Measurements from ENCODE around the gene RNF43.
A peak's percentile ranks its signal among the peaks of the same experiment; 100 is the strongest.

Gene RNF43

DNA sequence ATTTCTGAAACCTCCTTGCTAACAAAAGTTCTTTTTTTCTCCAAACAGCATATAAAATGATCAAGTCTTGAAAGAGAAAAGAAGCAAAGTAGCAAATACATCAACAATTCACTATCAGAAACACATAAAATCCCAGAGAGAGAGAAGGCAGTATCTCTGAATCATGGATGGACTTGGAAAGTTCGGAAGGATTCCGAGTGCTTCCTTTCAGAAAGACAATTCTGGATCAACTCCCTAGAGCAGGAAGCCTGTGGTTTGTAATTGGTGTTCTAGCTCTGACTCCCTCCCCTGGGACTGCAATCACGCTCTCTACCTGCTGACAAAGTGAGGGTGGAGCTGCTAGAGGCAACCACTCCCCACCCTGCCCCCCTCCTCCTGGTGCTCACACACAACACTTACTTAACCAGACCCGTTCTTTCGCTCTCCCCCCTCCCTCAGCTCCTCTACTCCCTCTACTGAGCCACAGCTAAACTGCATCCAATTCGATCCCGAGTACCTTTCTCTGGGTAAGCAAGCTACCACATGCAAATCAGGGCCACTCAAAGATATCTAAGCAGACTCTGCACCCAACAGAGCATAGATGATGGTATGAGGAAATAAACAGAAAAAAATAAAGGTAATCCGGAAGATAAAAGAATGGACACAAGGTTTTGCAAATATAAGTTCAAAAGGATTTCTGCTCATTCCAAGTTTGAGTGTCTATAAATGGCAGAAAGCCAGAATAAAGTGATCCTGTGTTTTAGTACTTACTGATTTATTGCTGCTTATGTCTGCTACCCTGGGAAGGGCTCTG is at the start of gene RNF43:
TSS of gene RNF43 (minus strand) at position 235 of the 793 bp plus-strand sequence. CDS start 1,957 bp downstream, outside the sequence.
- DNase-seq, result peak; percentile 93

- DNase-seq, result no peak
Measured at GRCh38 chr17:58455491-58455890, 38.2 kb upstream of the RNF43 start.

DNA sequence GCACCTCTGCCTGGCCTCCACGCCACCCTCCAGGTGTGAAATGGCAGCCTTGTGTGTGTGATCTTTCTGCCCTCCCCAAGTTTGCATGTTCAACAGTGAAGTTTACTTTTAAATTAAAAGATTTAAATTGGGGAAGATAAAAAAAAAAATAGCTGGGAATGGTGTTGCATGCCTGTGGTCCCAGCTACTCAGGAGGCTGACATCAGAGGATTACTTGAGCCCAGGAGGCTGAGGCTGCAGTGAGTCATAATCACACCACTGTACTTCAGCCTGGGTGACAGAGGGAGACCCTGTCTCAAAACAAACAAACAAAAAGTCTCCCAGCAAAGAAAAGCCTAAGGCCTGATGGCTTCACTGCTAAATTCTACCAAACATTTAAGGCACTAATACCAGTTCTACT is 35.4 kb upstream of the RNF43 start:
- no peak for DNase-seq

DNA sequence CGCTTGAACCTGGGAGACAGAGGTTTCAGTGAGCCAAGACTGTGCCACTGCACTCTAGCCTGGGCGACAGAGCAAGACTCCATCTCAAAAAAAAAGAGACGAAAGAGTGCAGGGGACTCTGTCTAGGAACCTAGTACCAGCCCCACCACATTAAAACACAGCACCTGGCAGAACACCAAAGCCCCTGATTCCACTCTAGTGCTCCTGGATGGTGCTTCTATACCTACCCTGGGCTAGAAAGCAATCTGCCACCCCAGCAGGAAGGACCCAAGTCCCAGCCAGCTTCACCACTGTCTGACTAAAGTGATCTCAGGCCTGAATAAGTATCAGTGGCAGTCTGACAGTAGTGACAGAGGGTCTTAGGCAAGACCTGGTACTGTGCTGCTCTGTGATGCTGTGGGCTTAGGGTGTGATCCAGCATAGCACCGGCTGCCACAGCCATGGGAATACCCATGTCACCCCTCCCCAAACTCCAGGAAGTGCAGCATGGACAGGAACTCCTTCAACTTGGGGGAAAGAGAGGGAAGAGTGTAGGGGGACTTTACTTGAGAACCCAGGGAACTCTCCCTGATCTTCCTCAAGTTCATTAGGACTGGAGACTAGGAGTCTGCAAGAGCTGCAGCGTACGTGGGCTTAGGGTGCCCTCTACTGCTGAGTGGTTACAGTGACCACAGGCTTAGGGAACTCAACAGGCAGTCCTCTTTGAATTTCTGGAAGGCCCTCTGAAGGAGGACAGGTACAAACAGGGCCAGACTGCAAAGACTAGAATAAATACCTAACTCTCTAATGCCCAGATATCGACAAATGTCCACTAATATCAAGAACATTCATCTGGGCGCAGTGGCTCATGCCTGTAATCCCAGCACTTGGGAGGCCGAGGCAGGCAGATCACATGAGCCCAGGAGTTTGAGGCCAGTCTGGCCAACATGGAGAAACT is 30.0 kb upstream of the RNF43 start:
- peak; percentile 82 for DNase-seq

DNA sequence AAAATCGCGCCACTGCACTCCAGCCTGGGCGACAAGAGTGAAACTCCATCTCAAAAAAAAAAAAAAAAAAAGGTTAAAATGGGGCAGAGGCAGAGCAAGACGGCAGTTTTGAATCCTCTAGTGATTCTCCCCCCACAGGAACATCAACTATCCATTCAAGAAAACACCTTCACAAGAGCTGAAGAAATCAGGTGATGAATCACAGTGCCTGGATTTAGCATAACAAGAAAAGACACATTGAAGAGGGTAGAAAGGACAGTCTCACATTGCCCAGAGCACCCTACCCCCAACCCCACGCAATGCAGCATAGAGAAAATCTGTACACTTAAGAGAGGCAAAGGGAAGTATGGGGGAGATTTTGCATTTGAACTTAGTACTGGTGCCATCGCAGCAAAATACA is 28.8 kb upstream of the RNF43 start:
- DNase-seq, result no peak

GRCh38 chr17:58436805-58437239 is 19.5 kb upstream of the RNF43 start:
- no peak for DNase-seq

DNA sequence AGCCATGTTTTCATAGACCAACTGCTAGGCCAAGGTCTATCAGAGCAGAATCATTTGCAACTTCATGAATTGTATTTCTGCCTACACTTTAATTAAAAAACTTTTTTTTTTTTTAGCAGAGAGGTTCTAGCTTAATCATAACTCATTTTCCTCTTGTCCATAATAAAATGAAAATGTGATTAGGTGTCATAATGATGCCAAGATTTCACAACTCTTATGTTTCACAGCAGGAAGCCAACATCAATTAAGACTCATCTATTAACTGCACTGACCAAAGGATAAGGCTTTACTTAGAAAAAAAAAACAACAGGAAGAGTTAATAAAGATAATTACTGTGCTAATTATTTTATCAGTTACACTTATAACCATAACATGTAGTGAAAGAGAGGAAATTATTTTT is 18.9 kb upstream of the RNF43 start:
- DNase-seq, result no peak

- no peak for DNase-seq
Measured at GRCh38 chr17:58432806-58433573, 15.7 kb upstream of the RNF43 start.

GRCh38 chr17:58427807-58428206 is 10.5 kb upstream of the RNF43 start:
- no peak for DNase-seq

GRCh38 chr17:58421711-58422110 is 4.4 kb upstream of the RNF43 start:
- DNase-seq, result no peak

DNA sequence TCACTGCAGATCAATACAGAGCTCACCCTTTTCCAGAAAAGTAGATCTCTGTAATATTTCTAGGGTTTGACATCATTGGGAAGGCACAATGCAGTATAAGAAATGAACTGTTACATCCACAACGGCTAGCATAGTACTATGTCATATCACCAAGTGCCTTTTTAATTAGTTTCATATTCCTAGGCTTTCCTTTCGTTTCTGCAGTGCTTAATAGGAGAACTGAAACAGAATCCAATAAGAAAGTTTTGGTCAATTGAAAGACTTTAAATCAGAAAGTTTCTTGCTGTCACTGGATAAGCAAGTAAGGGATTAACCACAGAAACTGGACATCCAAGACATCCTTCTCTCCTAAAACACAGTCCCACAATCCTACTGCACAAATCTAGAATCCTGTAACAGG is 3.5 kb upstream of the RNF43 start:
- DNase-seq, result no peak

DNA sequence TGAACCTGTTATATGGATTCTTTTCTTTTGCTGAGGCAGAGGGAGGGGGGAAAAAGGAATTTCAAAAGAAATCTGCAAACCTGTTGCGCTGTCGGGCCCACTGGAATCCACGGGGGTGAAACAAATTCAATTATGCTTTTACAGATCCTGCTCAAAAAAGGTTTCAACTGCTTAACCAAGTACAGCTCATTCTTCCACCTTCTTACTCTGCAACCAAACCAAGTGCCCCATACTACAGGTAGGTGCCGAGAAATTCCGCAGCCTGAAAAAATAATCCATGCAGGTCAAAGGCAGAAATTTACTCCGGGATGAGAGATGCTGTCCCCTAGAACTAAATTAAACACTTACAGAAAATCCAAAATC is 416 bp downstream of the RNF43 start:
- no peak for DNase-seq

DNA sequence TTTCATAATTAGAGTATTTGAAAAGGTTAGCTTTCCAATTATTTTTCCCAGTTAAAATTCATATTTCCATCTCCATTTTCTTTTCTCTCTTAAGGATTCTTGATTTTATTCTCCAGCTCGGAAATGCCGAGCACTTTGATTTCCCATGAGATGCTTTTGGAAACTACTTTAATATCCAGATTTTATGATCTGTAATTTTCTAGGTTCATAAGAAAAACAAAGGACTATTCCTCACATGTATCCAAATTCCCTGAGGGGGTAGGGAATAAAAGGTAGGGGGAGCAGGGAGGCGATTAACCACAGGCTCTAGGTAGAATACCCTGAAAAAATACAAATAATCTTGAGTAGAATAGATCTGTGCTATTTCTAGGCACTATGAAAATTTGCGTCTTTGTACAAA is 938 bp downstream of the RNF43 start:
- DNase-seq, result no peak

- DNase-seq, result no peak
Measured at GRCh38 chr17:58415371-58416055, 1.8 kb downstream of the RNF43 start.

- DNase-seq, result no peak
Measured at GRCh38 chr17:58414596-58414997, 2.7 kb downstream of the RNF43 start.

DNA sequence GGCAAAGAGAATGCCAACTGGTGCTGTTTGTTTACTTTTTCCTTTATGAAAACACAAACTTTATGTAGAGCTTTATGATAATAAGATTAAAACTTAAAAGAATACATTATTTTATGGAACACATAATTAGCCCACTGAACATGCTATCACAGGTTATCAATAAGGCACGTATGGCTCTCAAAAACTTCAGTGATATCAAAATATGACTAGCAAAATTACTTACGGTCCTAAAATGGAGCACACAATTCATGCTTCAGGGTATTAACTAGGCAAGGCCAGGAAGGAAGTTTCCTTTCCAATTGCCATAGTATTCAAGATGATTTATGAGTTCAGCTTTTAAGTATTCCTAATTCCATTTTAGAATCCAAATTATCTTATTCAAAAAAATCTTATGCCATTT is 3.6 kb downstream of the RNF43 start:
- no peak for DNase-seq

DNA sequence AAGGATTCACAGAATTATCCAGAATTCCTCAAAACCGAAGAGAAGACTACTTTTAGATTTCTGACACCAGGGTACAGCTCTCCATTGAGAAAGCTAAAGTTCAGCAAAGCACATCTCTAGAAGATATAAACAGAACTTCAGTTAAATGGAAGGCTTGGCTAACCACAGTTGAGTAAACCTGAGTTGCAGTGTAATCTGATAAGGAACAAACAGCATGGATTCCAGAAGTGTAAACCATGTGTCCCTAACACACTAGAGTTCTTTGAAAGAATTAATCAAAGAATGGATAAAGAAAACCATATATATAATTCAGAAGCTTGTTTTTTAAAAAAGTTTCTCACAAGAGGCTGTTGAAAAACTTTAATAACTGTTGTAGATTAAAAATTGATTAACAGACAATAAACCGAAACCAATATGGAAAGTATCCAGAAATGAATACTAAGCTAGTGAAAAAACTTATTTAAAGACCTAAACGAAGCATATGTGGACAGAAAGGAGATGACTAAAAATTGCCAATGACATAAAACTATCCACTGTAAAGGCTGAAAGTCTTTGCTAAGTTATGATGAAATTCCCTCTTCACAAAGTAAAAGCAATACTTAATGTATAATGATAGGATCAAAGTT is 4.3 kb downstream of the RNF43 start:
- DNase-seq, result no peak

- DNase-seq, result no peak
Measured at GRCh38 chr17:58412064-58412703, 5.2 kb downstream of the RNF43 start.

DNA sequence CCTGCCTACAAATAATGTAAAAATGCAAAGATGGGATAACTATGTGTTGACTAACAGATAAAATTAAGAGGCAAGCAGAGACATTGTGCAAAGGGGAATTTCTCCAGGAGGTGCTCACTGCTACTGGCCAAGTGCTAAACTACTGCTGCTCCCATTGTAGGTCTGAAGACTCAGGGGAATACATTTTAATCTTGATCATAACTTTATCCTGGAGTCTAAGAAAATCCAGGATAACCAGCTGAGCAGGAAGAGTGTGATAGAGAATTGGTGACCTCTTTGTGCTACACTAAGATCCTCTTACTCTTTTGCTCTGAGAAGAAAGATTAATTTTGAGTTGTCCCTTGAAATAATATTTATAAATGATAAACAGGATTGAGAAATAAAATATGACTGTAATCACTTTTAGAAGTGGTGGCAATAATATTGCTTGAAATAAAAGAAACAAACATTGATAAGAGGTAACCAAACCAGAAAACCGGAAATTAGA is 5.9 kb downstream of the RNF43 start:
- DNase-seq, result no peak

DNA sequence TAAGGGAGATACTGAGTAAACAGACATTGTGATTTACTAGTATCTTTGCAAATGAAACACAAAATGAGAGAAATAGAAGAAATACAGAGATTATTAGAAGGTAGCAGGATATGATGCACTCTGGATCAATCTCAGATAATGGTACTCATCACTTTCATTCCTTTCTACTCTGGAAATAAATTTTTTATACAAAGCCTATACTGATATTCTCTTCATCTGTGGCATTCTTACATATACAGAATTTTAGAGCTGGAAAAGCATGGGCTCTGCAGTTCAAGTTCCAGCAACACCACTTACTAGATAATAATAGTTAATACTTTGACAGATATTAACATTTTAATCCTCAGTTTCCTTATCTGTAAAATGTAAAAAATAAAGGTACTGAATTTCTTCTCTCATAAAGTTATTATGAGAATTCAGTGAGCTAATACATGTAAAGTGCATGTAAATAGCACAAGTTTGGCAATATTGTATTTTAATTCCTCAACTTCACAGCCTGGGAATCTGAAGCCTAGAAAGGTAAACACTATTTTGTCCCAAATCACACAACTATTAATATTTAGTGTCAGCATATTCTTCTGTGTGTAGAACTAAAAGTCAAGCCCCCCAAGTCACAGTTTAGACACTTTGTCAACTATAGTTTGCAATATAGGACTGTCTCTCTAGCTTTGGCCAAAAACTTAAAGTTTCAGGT is 6.5 kb downstream of the RNF43 start:
- DNase-seq, result no peak

DNA sequence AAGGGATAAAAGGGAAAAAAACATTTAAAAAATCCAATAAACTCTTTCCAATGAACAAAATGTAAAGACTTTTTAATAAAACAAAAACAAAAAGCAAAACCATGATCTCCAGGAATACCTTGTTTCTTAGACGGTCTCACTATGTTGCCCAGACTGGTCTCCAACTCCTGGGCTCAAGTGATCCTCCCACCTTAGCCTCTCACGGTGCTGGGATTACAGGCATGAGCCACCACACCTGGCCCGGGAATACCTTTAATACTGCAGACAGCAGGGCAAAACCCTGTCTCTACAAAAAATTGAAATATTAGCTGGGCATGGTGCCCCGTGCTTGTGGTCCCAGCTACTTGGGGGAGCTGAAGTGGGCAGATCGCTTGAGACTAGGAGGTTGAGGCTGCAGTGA is 7.9 kb downstream of the RNF43 start:
- DNase-seq, result no peak

All from activated effector memory CD4-positive, alpha-beta T cell treated with anti-CD3 and anti-CD28 coated beads, Interleukin-2, amount 50 U/mL, for 16 hours (primary cell).